ENCODE results near the gene GPC5. TPM values are rescaled to one million over a fixed set of nuclear protein-coding genes. Genes with fewer than 3 reads are reported as not detected.

GPC5 gene
- total and polyA plus RNA-seq, 9 of the 15 experiments (the other 6 are each of a cell fraction or from before 2014, with no cell fraction given): 0.18 to 0.27 TPM; not detected in 7

GRCh38 chr13:91381371-91381770, 17.1 kb upstream of the GPC5 start (continued):
- TF ChIP-seq CTCF (IDR thresholded peaks at IDR 0.05 in 2 of 3, conservative IDR thresholded peaks at IDR 0.05 in 1 of 3; ENCODE audit: insufficient read depth in 2 of 3, low read depth in 1 of 3, low read length in 3 of 3): peak in 1 of 3 experiments; percentile 81; a peak in 2 of 6 replicates
- TF ChIP-seq, protein P1, sequence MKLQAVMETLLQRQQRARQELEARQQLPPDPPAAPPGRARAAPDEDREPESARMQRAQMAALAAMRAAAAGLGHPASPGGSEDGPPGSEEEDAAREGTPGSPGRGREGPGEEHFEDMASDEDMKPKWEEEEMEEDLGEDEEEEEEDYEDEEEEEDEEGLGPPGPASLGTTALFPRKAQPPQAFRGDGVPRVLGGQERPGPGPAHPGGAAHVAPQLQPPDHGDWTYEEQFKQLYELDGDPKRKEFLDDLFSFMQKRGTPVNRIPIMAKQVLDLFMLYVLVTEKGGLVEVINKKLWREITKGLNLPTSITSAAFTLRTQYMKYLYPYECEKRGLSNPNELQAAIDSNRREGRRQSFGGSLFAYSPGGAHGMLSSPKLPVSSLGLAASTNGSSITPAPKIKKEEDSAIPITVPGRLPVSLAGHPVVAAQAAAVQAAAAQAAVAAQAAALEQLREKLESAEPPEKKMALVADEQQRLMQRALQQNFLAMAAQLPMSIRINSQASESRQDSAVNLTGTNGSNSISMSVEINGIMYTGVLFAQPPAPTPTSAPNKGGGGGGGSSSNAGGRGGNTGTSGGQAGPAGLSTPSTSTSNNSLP (IDR thresholded peaks at IDR 0.05; ENCODE audit: borderline replicate concordance, low read depth, low read length): 0 out of 2 replicates have a peak, but pooled peaks have one; percentile 8
- TF ChIP-seq FOXA1 (IDR thresholded peaks at IDR 0.05; ENCODE audit: borderline replicate concordance): no peak
- no peak for TF ChIP-seq HDAC3 (IDR thresholded peaks at IDR 0.05; ENCODE audit: borderline replicate concordance, partially characterized antibody)

GRCh38 chr13:91383836-91384235, 14.6 kb upstream of the GPC5 start:
- Histone ChIP-seq H3K9me3 (replicated peaks; ENCODE audit: control insufficient read depth, insufficient read depth, low read depth, low read length) (no peaks in the 10 kb centered on the region), H3K9me1 (ENCODE audit: control insufficient read depth, insufficient read depth, low read length) (no peaks in the 10 kb centered on the region), H3K79me2 (ENCODE audit: control insufficient read depth, insufficient read depth, low read length) (no peaks in the 10 kb centered on the region), H2AFZ (ENCODE audit: low read depth, low read length) (no peak overlapping the region), H3K9ac (ENCODE audit: insufficient read depth in 1 of 2, low read depth in 2 of 2, low read length in 2 of 2) (no peak overlapping the region), H3K27ac (ENCODE audit: extremely low read depth, low read depth, low read length) (no peak overlapping the region), H3K4me3 (no peak overlapping the region), H4K20me1 (replicated peaks; ENCODE audit: control insufficient read depth, insufficient read depth, low read length) (no peaks in the 10 kb centered on the region), H3K27me3 (ENCODE audit: control insufficient read depth in 2 of 2, insufficient read depth in 2 of 2, low read length in 2 of 2) (no peaks in the 10 kb centered on the region), H3K36me3 (ENCODE audit: control insufficient read depth, insufficient read depth, low read length) (no peaks in the 10 kb centered on the region), H3K4me2 (ENCODE audit: insufficient read depth, low read length) (no peak overlapping the region), H3K4me1 (replicated peaks in 1 of 2; ENCODE audit: control insufficient read depth in 2 of 2, insufficient read depth in 2 of 2, low read length in 2 of 2) (no peaks in the 10 kb centered on the region)
- ATAC-seq (no peak), FAIRE-seq (no peak), DNase-seq (ENCODE audit: extremely low read depth in 1 of 4, low spot score in 3 of 4) (no peak)
- WGBS (ENCODE audit: insufficient coverage, low coverage, missing lambda C conversion rate): under 1% methylated on average over 4 of the region's 4 CpGs
- in situ Hi-C loops (cut with MboI) (no loop called here), intact Hi-C loops (cut with micrococcal nuclease) (no loop called here)
- POLR2A ChIA-PET: interaction anchor here (1.1 to 4.1 kb wide), 4 partner anchors 10 to 26 kb away, joined by 3 to 22 read pairs (median 6); no protein-coding TSS in a partner anchor
- CTCF ChIA-PET (ENCODE audit: low intra/inter-chr PET ratio): interaction anchor here (1.5 kb wide), 1 partner anchor 23 kb away, joined by 5 read pairs; no protein-coding TSS in a partner anchor
- BruUV-seq (replicated peaks): no TSS peak
- no peak for TF ChIP-seq ELF2 (CRISPR knock-in tag; IDR thresholded peaks at IDR 0.05)
- peak; percentile 11; the same call in 1 of the 2 replicates for TF ChIP-seq ZNF507 (tag; conservative IDR thresholded peaks at IDR 0.05)
